ENCODE measurements around the gene ZNF200. TPM values are rescaled to one million over a fixed set of nuclear protein-coding genes. Genes with fewer than 3 reads are reported as not detected.
"Not testable (repeated sequence)": the region's sequence is repeated elsewhere in the genome, so short reads cannot be mapped to it uniquely, and the experiment has no call there.

Gene ZNF200
- total and polyA plus RNA-seq, 4 experiments from 2014 or later, result 6.7 to 29.2 (median 19.6) TPM

DNA sequence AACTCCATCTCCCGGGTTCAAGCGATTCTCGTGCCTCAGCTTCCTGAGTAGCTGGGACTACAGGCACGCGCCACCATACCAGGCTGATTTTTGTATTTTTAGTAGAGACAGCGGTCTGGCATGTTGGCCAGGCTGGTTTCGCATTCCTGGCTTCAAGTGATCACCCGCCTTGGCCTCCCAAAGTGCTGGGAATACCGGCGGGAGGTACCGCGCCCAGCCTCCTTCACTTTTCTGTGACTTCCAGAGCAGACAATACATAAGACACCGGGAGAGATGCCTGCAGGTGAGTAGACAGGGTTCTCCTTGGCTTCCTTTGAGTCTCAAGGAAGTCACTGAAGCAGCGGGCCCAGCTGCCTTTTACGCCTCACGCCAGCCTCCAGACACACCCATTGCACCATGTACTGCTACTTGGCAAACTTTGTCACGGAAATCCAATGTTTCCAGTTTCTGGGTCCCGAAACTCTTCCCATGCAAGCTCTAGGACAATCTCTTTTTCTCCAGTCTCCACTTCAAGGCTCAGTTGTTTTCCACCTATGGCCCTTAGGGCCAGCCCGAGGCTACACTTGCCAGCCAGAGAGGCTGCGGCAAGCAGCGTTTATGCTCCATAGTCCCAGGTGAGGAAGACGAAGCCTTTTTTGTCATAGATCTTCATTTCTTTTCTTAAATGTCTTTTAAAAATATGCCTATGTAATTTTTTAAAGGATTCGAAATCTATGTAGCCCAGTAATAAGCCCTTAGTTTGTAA lies 47.8 kb downstream of the ZNF200 start:
- Histone ChIP-seq H3K27ac (ENCODE audit: low read depth, low read length) (no peak overlapping the region), H3K4me3 (ENCODE audit: low read length in 2 of 2) (no peak overlapping the region), H3K4me1 (ENCODE audit: insufficient read depth, low read length) (peaks cover 63% of the 10 kb centered on the region), H3K27me3 (ENCODE audit: insufficient read depth, low read length) (peaks cover 61% of the 10 kb centered on the region), H3K9me3 (ENCODE audit: control insufficient read depth in 1 of 2, low read length in 2 of 2) (no peaks in the 10 kb centered on the region), H3K36me3 (ENCODE audit: insufficient read depth, low read length) (no peaks in the 10 kb centered on the region)
- peak overlapping the region in 4 of 8 donors; percentile 40 to 83 (median 76) for H3K4me3 Mint-ChIP-seq
- ChIA-PET POLR2A (ENCODE audit: partially characterized antibody) (interaction anchor here (0.6 to 3.1 kb wide), 5 partner anchors 16 to 1175 kb away, joined by 3 to 17 read pairs (median 3); partner anchors contain the start of genes ZNF174 and ZSCAN32), CTCF (ENCODE audit: partially characterized antibody) (interaction anchor here (0.7 to 2.0 kb wide), 2 partner anchors 19 to 58 kb away, joined by 3 to 4 read pairs; no protein-coding TSS in a partner anchor)
- peaks cover 49 to 60% of the 10 kb centered on the region in 2 donors for H3K27me3 Mint-ChIP-seq
- H3K36me3 Mint-ChIP-seq, result peaks cover 3 to 8% of the 10 kb centered on the region in 2 donors
- peak overlapping the region in 3 of 7 donors; percentile 13 to 79 (median 52) for H3K27ac Mint-ChIP-seq
- H3K9me3 Mint-ChIP-seq, result peaks cover 0 to 30% (median 8%) of the 10 kb centered on the region in 8 donors
- H3K4me1 Mint-ChIP-seq, result peaks cover 27 to 58% (median 46%) of the 10 kb centered on the region in 4 donors
- intact Hi-C loops (cut with micrococcal nuclease), result no loop called here
- no peak for DNase-seq

DNA sequence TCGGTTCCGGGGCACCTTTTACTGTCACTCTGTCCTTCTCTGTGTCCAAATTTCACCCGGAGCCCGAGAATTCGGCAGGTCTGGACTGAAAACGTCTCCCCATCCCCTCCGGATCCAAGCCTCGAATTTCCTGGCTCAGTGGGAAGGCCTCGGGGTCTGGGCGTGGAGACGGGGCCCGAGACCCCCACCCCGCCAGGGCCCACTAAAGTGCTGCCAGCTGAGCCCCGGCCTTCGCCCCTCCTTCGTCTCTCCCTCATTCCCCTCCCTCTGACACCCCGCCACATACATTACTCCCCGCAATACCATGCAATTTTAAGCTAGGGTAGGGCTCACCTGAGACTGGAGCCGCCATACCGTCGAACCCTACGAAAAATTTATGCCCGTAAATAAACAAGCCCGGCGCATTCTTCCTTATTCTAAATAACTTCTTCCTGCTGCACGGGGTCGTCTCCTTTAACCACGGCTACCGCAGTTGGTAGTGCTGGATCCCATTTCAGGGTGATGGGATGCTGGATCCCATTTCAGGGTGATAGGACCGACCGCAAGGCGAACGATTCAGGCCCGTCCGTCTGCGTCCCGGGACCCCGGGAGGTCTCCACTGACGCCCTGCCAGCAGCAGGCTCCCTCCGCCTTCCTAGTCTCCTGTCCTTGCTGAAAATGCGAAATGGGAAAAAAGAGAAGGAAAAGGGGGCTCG lies 51.4 kb downstream of the ZNF200 start:
- no peaks in the 10 kb centered on the region for H3K9me3 ChIP-seq (ENCODE audit: control insufficient read depth in 1 of 2, low read length in 2 of 2)
- H3K27ac ChIP-seq (ENCODE audit: low read depth, low read length), result no peak overlapping the region
- intact Hi-C loops (cut with micrococcal nuclease), result loop anchor here (1.0 to 5.0 kb wide), 4 partner anchors 81 to 317 kb away; partner anchors contain the start of gene ZNF263
- ChIA-PET CTCF (ENCODE audit: partially characterized antibody) (interaction anchor here (0.7 to 2.4 kb wide), 11 partner anchors 11 to 317 kb away, joined by 3 to 11 read pairs (median 4); partner anchors contain the start of genes CLUAP1, NAA60 and ZNF597), POLR2A (ENCODE audit: partially characterized antibody) (interaction anchor here (1.3 to 2.7 kb wide), 8 partner anchors 12 to 317 kb away, joined by 4 to 11 read pairs (median 8); partner anchors contain the start of genes ZNF200 and ZNF263)
- no peaks in the 10 kb centered on the region for H3K36me3 ChIP-seq (ENCODE audit: insufficient read depth, low read length)
- peak overlapping the region; percentile 65 to 86 (median 74) for H3K4me3 Mint-ChIP-seq
- peaks cover 57% of the 10 kb centered on the region for H3K27me3 ChIP-seq (ENCODE audit: insufficient read depth, low read length)
- H3K4me1 ChIP-seq (ENCODE audit: insufficient read depth, low read length), result peaks cover 31% of the 10 kb centered on the region
- peaks cover 52 to 63% of the 10 kb centered on the region in 2 donors for H3K27me3 Mint-ChIP-seq
- peaks cover 0 to 2% of the 10 kb centered on the region in 2 donors for H3K36me3 Mint-ChIP-seq
- peak overlapping the region in 5 of 7 donors; percentile 60 to 92 (median 84) for H3K27ac Mint-ChIP-seq
- DNase-seq, result no peak
- H3K9me3 Mint-ChIP-seq, result peaks cover 0 to 21% (median 5%) of the 10 kb centered on the region in 8 donors
- H3K4me3 ChIP-seq (ENCODE audit: low read length in 2 of 2), result peak overlapping the region in 1 of 2 donors; percentile 45
- H3K4me1 Mint-ChIP-seq, result peaks cover 18 to 41% (median 25%) of the 10 kb centered on the region in 4 donors

DNA sequence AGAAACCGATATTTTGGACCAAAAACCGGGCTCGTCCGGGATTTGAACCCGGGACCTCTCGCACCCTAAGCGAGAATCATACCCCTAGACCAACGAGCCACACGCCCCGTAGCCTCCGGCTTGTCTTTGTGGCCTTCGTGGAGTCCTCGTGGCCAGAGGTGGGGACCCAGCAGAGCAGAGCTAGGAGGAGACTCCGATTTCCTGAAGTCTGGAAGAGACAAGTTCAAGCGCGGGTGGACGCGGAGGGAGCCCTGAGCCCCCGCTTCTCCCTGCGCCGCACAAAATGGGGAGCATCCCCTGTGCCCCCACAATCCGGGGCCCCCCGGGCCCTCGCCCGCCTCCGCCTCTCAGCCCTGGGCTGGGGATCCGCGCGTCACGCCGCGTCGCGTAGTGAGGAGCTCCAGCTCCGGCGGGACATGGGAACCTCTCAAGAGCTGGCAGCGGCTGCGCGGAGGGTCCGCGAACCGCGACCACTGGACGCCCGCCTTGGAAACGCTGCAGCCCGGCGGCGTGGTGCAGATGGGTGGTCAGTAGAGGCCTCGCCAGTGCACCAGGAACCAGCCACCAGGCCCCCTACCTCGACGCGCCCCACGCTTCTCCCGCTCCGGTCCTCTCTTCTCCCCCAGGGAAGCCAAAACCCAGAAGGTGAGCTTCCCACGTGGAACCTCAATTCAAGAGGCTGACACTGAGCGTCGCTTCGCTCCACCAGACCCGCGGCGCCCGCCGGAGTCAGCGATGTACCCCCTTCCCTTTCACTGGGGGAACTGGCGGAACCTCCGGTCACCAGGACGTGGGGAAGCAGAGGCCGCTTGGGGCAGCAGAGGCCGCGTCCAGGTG lies 52.1 kb downstream of the ZNF200 start:
- H3K4me3 Mint-ChIP-seq, result peak overlapping the region; percentile 59 to 86 (median 73)
- CTCF ChIA-PET (ENCODE audit: partially characterized antibody), result interaction anchor here (0.7 to 2.4 kb wide), 12 partner anchors 11 to 318 kb away, joined by 3 to 11 read pairs (median 4); partner anchors contain the start of genes CLUAP1, NAA60 and ZNF597
- Histone ChIP-seq H3K4me1 (ENCODE audit: insufficient read depth, low read length) (peaks cover 23% of the 10 kb centered on the region), H3K27ac (ENCODE audit: low read depth, low read length) (no peak overlapping the region), H3K36me3 (ENCODE audit: insufficient read depth, low read length) (no peaks in the 10 kb centered on the region), H3K4me3 (ENCODE audit: low read length in 2 of 2) (peak overlapping the region in 1 of 2 donors; percentile 45), H3K27me3 (ENCODE audit: insufficient read depth, low read length) (peaks cover 52% of the 10 kb centered on the region), H3K9me3 (ENCODE audit: control insufficient read depth in 1 of 2, low read length in 2 of 2) (no peaks in the 10 kb centered on the region)
- H3K9me3 Mint-ChIP-seq, result peaks cover 0 to 16% (median 5%) of the 10 kb centered on the region in 8 donors
- POLR2A ChIA-PET (ENCODE audit: partially characterized antibody), result interaction anchor here (0.6 to 2.7 kb wide), 9 partner anchors 9 to 317 kb away, joined by 3 to 11 read pairs (median 5); partner anchors contain the start of gene ZNF263
- H3K27me3 Mint-ChIP-seq, result peaks cover 55 to 66% of the 10 kb centered on the region in 2 donors
- H3K4me1 Mint-ChIP-seq, result peaks cover 16 to 35% (median 21%) of the 10 kb centered on the region in 4 donors
- intact Hi-C loops (cut with micrococcal nuclease), result loop anchor here (1.0 to 5.0 kb wide), 4 partner anchors 82 to 317 kb away; partner anchors contain the start of gene ZNF263
- peaks cover 0 to 1% of the 10 kb centered on the region in 2 donors for H3K36me3 Mint-ChIP-seq
- peak in 3 of 5 donors; percentile 35 to 54 (median 45) for DNase-seq
- H3K27ac Mint-ChIP-seq, result peak overlapping the region in 5 of 7 donors; percentile 37 to 89 (median 80)

DNA sequence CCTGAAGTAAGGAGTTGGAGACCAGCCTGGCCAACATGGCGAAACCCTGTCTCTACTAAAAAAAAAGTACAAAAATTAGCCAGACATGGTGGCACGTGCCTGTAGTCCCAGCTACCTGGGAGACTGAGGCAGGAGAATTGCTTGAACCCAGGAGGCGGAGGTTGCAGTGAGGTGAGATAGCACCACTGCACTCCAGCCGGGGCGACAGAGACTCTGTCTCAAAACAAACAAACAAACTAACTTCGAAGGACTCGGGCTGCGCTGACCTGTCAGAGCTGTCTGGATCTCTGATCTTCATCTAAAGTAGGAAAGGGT lies 52.7 kb downstream of the ZNF200 start:
- H3K4me1 ChIP-seq (ENCODE audit: insufficient read depth, low read length), result peaks cover 20% of the 10 kb centered on the region
- H3K9me3 Mint-ChIP-seq, result peaks cover 0 to 12% (median 5%) of the 10 kb centered on the region in 8 donors
- peaks cover 12 to 31% (median 17%) of the 10 kb centered on the region in 4 donors for H3K4me1 Mint-ChIP-seq
- intact Hi-C loops (cut with micrococcal nuclease), result loop anchor here (2.0 to 5.0 kb wide), 3 partner anchors 83 to 275 kb away; partner anchors contain the start of gene ZNF263
- not testable (repeated sequence) for H3K4me3 ChIP-seq (ENCODE audit: low read length in 2 of 2); H3K9me3 ChIP-seq (ENCODE audit: control insufficient read depth in 1 of 2, low read length in 2 of 2); H3K27ac ChIP-seq (ENCODE audit: low read depth, low read length); H3K36me3 ChIP-seq (ENCODE audit: insufficient read depth, low read length); H3K36me3 Mint-ChIP-seq; DNase-seq
- H3K27ac Mint-ChIP-seq, result peak overlapping the region in 2 of 7 donors; percentile 24 to 84
- CTCF ChIA-PET (ENCODE audit: partially characterized antibody), result interaction anchor here (1.2 to 2.4 kb wide), 5 partner anchors 10 to 318 kb away, joined by 4 to 11 read pairs (median 4); partner anchors contain the start of gene CLUAP1
- POLR2A ChIA-PET (ENCODE audit: partially characterized antibody), result interaction anchor here (0.6 to 2.7 kb wide), 9 partner anchors 10 to 318 kb away, joined by 3 to 11 read pairs (median 5); partner anchors contain the start of gene ZNF263
- H3K27me3 ChIP-seq (ENCODE audit: insufficient read depth, low read length), result peaks cover 51% of the 10 kb centered on the region
- H3K27me3 Mint-ChIP-seq, result peaks cover 53 to 66% of the 10 kb centered on the region in 2 donors
- H3K4me3 Mint-ChIP-seq, result peak overlapping the region; percentile 59 to 85 (median 70)

DNA sequence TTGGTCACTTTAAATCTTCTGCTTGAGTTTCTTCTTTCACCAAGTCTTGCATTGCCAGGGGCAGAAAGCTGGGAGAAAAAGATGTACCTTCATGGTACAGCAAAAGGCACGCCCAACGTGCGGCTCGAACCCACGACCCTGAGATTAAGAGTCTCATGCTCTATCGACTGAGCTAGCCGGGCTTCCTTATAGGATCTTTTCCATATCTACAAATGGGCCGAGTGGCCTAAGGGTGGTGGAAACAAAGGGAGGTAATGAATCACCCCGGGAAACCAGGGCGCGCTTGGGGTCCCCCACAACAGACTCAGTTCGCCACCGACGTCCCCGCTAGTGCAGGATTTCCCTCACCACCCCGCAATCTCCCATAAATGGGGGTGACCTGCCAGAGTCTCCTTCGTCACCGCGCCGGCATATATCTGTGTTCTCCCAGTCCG lies 54.5 kb downstream of the ZNF200 start:
- H3K36me3 Mint-ChIP-seq, result no peaks in the 10 kb centered on the region
- no peak overlapping the region for H3K27ac ChIP-seq (ENCODE audit: low read depth, low read length)
- peaks cover 62 to 69% of the 10 kb centered on the region in 2 donors for H3K27me3 Mint-ChIP-seq
- intact Hi-C loops (cut with micrococcal nuclease), result loop anchor here (5.0 kb wide), 1 partner anchor 102 kb away; the partner anchor contains the start of gene ZNF263
- ChIA-PET POLR2A (ENCODE audit: partially characterized antibody) (no interaction called here), CTCF (ENCODE audit: partially characterized antibody) (interaction anchor here (0.9 to 1.3 kb wide), 2 partner anchors 9 to 10 kb away, joined by 3 read pairs; no protein-coding TSS in a partner anchor)
- no peak overlapping the region for H3K4me3 ChIP-seq (ENCODE audit: low read length in 2 of 2)
- H3K9me3 ChIP-seq (ENCODE audit: control insufficient read depth in 1 of 2, low read length in 2 of 2), result no peaks in the 10 kb centered on the region
- peaks cover 58% of the 10 kb centered on the region for H3K27me3 ChIP-seq (ENCODE audit: insufficient read depth, low read length)
- peaks cover 12 to 37% (median 22%) of the 10 kb centered on the region in 4 donors for H3K4me1 Mint-ChIP-seq
- DNase-seq, result no peak
- no peaks in the 10 kb centered on the region for H3K36me3 ChIP-seq (ENCODE audit: insufficient read depth, low read length)
- peaks cover 0 to 10% (median 5%) of the 10 kb centered on the region in 8 donors for H3K9me3 Mint-ChIP-seq
- peak overlapping the region in 2 of 7 donors; percentile 30 to 55 for H3K27ac Mint-ChIP-seq
- peak overlapping the region in 1 of 8 donors; percentile 39 for H3K4me3 Mint-ChIP-seq
- H3K4me1 ChIP-seq (ENCODE audit: insufficient read depth, low read length), result peaks cover 24% of the 10 kb centered on the region

DNA sequence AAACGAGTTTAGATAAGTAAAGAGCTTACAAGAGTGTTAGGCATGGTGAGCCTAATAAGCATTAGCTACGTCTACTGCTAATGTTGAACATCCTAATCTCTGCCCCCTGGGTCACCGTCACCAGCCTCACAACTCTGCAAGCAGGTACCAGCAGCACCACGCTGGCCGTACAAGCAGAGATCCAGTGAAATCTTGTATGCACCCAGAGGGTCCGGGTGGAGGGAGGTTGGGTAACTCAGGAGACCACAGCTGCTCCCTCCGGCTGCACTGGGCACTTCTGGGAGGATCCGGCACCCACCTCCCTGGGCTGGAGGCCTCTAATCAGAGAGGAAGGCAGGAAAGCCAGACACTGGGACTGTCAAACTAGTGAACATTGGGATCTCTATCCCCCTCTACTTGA lies 55.3 kb downstream of the ZNF200 start:
- CTCF ChIA-PET (ENCODE audit: partially characterized antibody), result interaction anchor here (1.3 kb wide), 1 partner anchor 9 kb away, joined by 3 read pairs; no protein-coding TSS in a partner anchor
- Histone ChIP-seq H3K36me3 (ENCODE audit: insufficient read depth, low read length) (no peaks in the 10 kb centered on the region), H3K4me1 (ENCODE audit: insufficient read depth, low read length) (peaks cover 32% of the 10 kb centered on the region), H3K4me3 (ENCODE audit: low read length in 2 of 2) (no peak overlapping the region), H3K9me3 (ENCODE audit: control insufficient read depth in 1 of 2, low read length in 2 of 2) (no peaks in the 10 kb centered on the region), H3K27me3 (ENCODE audit: insufficient read depth, low read length) (peaks cover 62% of the 10 kb centered on the region), H3K27ac (ENCODE audit: low read depth, low read length) (no peak overlapping the region)
- DNase-seq, result no peak
- Mint-ChIP-seq H3K4me3 (peak overlapping the region in 2 of 8 donors; percentile 14 to 36), H3K27me3 (peaks cover 65 to 72% of the 10 kb centered on the region in 2 donors), H3K4me1 (peaks cover 12 to 41% (median 27%) of the 10 kb centered on the region in 4 donors), H3K36me3 (no peaks in the 10 kb centered on the region), H3K9me3 (peaks cover 0 to 10% (median 5%) of the 10 kb centered on the region in 8 donors), H3K27ac (no peak overlapping the region)
- intact Hi-C loops (cut with micrococcal nuclease), result loop anchor here (5.0 kb wide), 1 partner anchor 103 kb away; the partner anchor contains the start of gene ZNF263
- POLR2A ChIA-PET (ENCODE audit: partially characterized antibody), result interaction anchor here (0.7 to 1.0 kb wide), 3 partner anchors 9 to 36 kb away, joined by 3 read pairs; no protein-coding TSS in a partner anchor

Measured in CD4-positive, alpha-beta memory T cell (primary cell).